Transverse colon (tissue), 4 donors: ENCODE measurements around the gene MFAP4. TPM values are rescaled to one million over a fixed set of nuclear protein-coding genes. Genes with fewer than 3 reads are reported as not detected.

Experiments
- DNase-seq: peaks from one replicate; pipeline ENCODE4 v3.0.0-alpha.2; 2019
- H3K27ac ChIP-seq, 4 donors: fragments of 200-600 bp; sonication (generic); 2 replicates each; pipeline ENCODE4 v1.5.1; 2016 to 2018; ENCODE audit warnings: inconsistent platforms in 4 of 4
- H3K27me3 ChIP-seq: fragments of 200-600 bp; sonication (generic); 2 replicates; pipeline ENCODE4 v1.5.1; 2017; ENCODE audit warnings: inconsistent platforms
- H3K36me3 ChIP-seq, 4 donors: fragments of 200-600 bp; sonication (generic); 2 replicates each; pipeline ENCODE4 v1.5.1; 2017 to 2019; ENCODE audit warnings: inconsistent platforms in 4 of 4
- H3K4me1 ChIP-seq, 4 donors: fragments of 200-600 bp; sonication (generic); 2 replicates each; pipeline ENCODE4 v1.5.1; 2017 to 2020; ENCODE audit warnings: inconsistent platforms in 4 of 4
- H3K4me3 ChIP-seq, 4 donors: fragments of 200-600 bp; sonication (generic); 1 replicate in 1 of 4; 2 replicates in 3 of 4; pipeline versions ENCODE4 v1.5.1 to v1.6.1; 2017 to 2019; ENCODE audit warnings: inconsistent platforms in 4 of 4
- H3K9me3 ChIP-seq, 2 donors: fragments of 200-600 bp; sonication (generic); 2 replicates each; pipeline ENCODE4 v1.5.1; 2017 to 2019; ENCODE audit warnings: inconsistent platforms in 2 of 2
- CTCF ChIP-seq, 5 experiments: fragments of 200-600 bp in 3 of 5; fragments of 450-650 bp in 2 of 5; sonication (generic) in 3 of 5; IDR thresholded peaks; 1 replicate in 2 of 5; 2 replicates in 3 of 5; pipeline ENCODE4 v1.5.1; 2016 to 2017; ENCODE audit warnings: antibody characterized with exemption in 5 of 5, inconsistent platforms in 3 of 5, mild to moderate bottlenecking in 2 of 5, moderate library complexity in 1 of 5
- EP300 ChIP-seq: sonication (generic); formaldehyde crosslinking; IDR thresholded peaks from one replicate; pipeline ENCODE4 v1.6.1; 2017; ENCODE audit warnings: antibody characterized with exemption, low read depth
- POLR2A ChIP-seq: fragments of 450-650 bp; IDR thresholded peaks from one replicate; pipeline ENCODE4 v1.6.1; 2016; ENCODE audit warnings: antibody characterized with exemption, mild to moderate bottlenecking, moderate library complexity
- POLR2AphosphoS5 ChIP-seq, 3 donors: sonication (generic); formaldehyde crosslinking; IDR thresholded peaks; one replicate each; pipeline ENCODE4 v1.6.1; 2016; ENCODE audit warnings: antibody characterized with exemption in 3 of 3
- WGBS, 2 donors: methylation state at CpG; one replicate each; pipeline ENCODE4 v1.1.5; 2018; ENCODE audit warnings: low coverage in 1 of 2; 5-methylcytosine and 5-hydroxymethylcytosine counted together
- in situ Hi-C, 4 donors: fragments of 200-750 bp; cut with MboI; loops; one replicate each; pipeline versions ENCODE4 v1.15.0 to v1.15.1; 2017; ENCODE audit warnings: low sequenced_read_pairs in 3 of 4, low pct_ligation_motif_present in 1 of 4, low pct_unique_long_range_greater_than_20kb in 1 of 4
- intact Hi-C: fragments of 100-400 bp; cut with DNase I; formaldehyde crosslinking; loops from one replicate; pipeline ENCODE4 v1.15.1; 2023; ENCODE audit warnings: low total_unique reads
- total RNA-seq, 4 donors: library from RNA; depleted of rRNA; stranded (reverse); fragments of >200 nt; gene quantifications; one replicate each; pipeline ENCODE4 v1.1.0, GENCODE V29; 2016

The MFAP4 gene
- total RNA-seq, 4 donors from 2014 or later, result 39.7 to 67.3 (median 51.5) TPM

GRCh38 chr17:19366637-19366972 is 20.4 kb downstream of the MFAP4 start:
- WGBS, 2 donors, result 92% methylated on average over 5 of the region's 5 CpGs; no CpG with 5 or more reads in 1 of the 2 donors
- in situ Hi-C loops (loop anchor here (5.0 to 25.0 kb wide), 5 partner anchors 78 to 398 kb away; partner anchors contain the start of gene ALDH3A2 (in 1 of the 4)), intact Hi-C loops (loop anchor here (5.0 to 10.0 kb wide), 3 partner anchors 71 to 398 kb away; no protein-coding TSS in a partner anchor)
- Histone ChIP-seq H3K4me3 (no peak overlapping the region), H3K27ac (no peak overlapping the region), H3K27me3 (no peaks in the 10 kb centered on the region), H3K4me1 (peaks cover 8 to 22% (median 14%) of the 10 kb centered on the region in 4 donors), H3K36me3 (no peaks in the 10 kb centered on the region), H3K9me3 (no peaks in the 10 kb centered on the region)
- TF ChIP-seq CTCF (IDR thresholded peaks at IDR 0.05) (no peak), POLR2AphosphoS5 (IDR thresholded peaks at IDR 0.05) (no peak), EP300 (no peak), POLR2A (no peak)
- no peak for DNase-seq

- no peak overlapping the region for H3K27ac ChIP-seq
- H3K36me3 ChIP-seq, result no peaks in the 10 kb centered on the region
- intact Hi-C loops, result loop anchor here (5.0 to 10.0 kb wide), 3 partner anchors 71 to 399 kb away; no protein-coding TSS in a partner anchor
- in situ Hi-C loops, result loop anchor here (5.0 to 25.0 kb wide), 5 partner anchors 79 to 399 kb away; partner anchors contain the start of gene ALDH3A2 (in 1 of the 4)
- WGBS, 2 donors, result 85 to 94% methylated on average over 3 to 9 of the region's 9 CpGs
- H3K4me1 ChIP-seq, result peaks cover 11 to 23% (median 15%) of the 10 kb centered on the region in 4 donors
- no peaks in the 10 kb centered on the region for H3K27me3 ChIP-seq
- TF ChIP-seq EP300 (no peak), POLR2AphosphoS5 (IDR thresholded peaks at IDR 0.05) (no peak), CTCF (IDR thresholded peaks at IDR 0.05) (no peak), POLR2A (no peak)
- H3K9me3 ChIP-seq, result no peaks in the 10 kb centered on the region
- no peak for DNase-seq
- no peak overlapping the region for H3K4me3 ChIP-seq
Observed at GRCh38 chr17:19365833-19366636, 21.0 kb downstream of the MFAP4 start.

- in situ Hi-C loops, result loop anchor here (5.0 to 25.0 kb wide), 5 partner anchors 79 to 399 kb away; partner anchors contain the start of gene ALDH3A2 (in 1 of the 4)
Observed at GRCh38 chr17:19365499-19365817, 21.5 kb downstream of the MFAP4 start.

More at GRCh38 chr17:19365499-19365817, 21.5 kb downstream of the MFAP4 start:
- 88 to 94% methylated on average over 2 to 4 of the region's 4 CpGs for WGBS, 2 donors
- no peaks in the 10 kb centered on the region for H3K9me3 ChIP-seq
- H3K36me3 ChIP-seq, result no peaks in the 10 kb centered on the region
- no peak for DNase-seq
- H3K4me3 ChIP-seq, result no peak overlapping the region
- TF ChIP-seq EP300 (no peak), POLR2AphosphoS5 (IDR thresholded peaks at IDR 0.05) (no peak), CTCF (IDR thresholded peaks at IDR 0.05) (no peak), POLR2A (no peak)
- H3K27ac ChIP-seq, result no peak overlapping the region
- peaks cover 11 to 20% (median 15%) of the 10 kb centered on the region in 4 donors for H3K4me1 ChIP-seq
- H3K27me3 ChIP-seq, result no peaks in the 10 kb centered on the region
- intact Hi-C loops, result loop anchor here (5.0 to 10.0 kb wide), 3 partner anchors 72 to 399 kb away; no protein-coding TSS in a partner anchor
